ENCODE results near the gene MRPS18A.

DNA sequence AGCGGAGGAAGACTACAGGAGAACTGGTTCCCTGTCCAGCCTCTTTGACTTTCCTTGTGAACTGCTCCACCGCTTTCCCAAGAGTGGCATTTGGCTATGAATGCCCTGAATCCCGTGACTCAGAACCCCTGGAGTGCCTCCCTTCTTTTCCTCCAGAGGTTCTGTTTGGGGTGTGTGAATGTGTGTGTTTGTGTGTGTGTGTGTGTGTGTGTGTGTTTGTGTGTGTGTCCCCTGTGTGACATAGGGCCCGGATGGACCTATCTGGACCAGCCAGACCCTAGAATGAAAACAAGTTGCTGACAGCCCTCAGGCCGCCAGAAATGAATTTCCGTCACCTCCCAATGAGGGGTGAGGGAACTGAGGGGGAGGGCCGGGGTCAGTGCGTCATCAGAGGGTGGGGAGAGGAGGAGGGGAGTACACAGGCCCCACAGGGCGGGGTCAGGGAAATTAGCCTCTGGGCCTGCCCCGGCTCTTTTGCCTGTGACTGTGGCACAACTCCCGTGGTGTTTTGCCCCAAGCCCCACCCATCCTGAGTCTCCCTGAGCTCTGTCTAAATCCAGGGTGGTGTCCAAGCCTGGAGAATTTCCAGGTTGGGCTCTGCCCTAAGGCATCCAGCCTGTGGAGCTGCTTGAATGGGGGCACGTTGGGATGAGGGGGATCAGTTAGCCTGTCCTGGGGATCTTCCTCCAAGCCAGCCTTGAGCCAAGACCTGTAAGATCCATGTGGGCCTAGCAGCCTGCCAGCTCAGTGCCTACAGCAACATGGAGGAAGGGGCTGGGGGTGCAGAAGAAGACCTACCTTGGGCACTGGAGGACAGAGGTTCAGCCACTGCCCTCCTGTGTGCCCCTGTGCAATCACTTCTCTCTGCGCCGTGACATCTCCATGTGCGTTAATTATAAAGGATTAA, 15.2 kb upstream of the MRPS18A start:
- TF ChIP-seq TEAD4 (IDR thresholded peaks at IDR 0.05) (no peak; the same call in 1 of the 2 replicates), RAD21 (IDR thresholded peaks at IDR 0.05; ENCODE audit: low read depth) (peak; percentile 6; the same call in 1 of the 2 replicates), CEBPB (IDR thresholded peaks at IDR 0.05) (no peak; the same call in 1 of the 2 replicates), CREB1 (IDR thresholded peaks at IDR 0.05; ENCODE audit: low read depth) (peak; percentile 72), REST (IDR thresholded peaks at IDR 0.05; ENCODE audit: low read depth) (no peak), TAF1 (IDR thresholded peaks at IDR 0.05; ENCODE audit: low read depth) (0 out of 2 replicates have a peak, but pooled peaks have one; percentile 20), FOXM1 (IDR thresholded peaks at IDR 0.05; ENCODE audit: borderline replicate concordance, low read depth) (no peak), TCF12 (IDR thresholded peaks at IDR 0.05; ENCODE audit: low read depth) (no peak)
- TF ChIP-seq, protein P1, sequence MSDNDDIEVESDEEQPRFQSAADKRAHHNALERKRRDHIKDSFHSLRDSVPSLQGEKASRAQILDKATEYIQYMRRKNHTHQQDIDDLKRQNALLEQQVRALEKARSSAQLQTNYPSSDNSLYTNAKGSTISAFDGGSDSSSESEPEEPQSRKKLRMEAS (IDR thresholded peaks at IDR 0.05): peak; percentile 26; the same call in 1 of the 2 replicates

All from Ishikawa (cell line).